HG03575 (cell line): ENCODE measurements around the gene BMPR1B.
"Not testable (repeated sequence)": the region's sequence is repeated elsewhere in the genome, so short reads cannot be mapped to it uniquely, and the experiment has no call there.

ENCODE experiments used
- ATAC-seq: cut with Tn5 transposase; IDR thresholded peaks from one replicate; pipeline ENCODE4 v1.9.1; 2021; ENCODE audit not compliant: unreplicated experiment, insufficient number of reproducible peaks, low FRiP score; ENCODE audit errors: extremely low read depth

Gene BMPR1B

DNA sequence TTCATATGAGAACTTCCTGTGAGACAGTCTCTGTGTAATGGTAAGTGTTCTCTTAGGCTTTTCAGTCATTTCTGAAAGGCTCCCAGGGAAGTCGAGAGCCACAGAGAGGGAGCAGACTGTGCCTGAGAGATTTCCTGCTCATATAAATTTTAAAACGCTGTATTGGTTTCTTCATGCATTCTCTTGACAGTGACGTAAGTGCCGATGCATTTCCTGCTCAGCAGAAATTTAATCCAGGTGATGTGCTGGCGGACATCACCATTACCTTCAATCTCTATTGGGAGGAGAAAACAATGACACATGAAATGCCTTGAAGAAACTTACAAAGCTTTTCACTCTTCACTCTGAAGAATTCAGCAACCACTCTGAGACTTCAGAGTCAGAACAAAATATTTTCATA lies 383.6 kb downstream of the BMPR1B start:
- no peak for ATAC-seq

DNA sequence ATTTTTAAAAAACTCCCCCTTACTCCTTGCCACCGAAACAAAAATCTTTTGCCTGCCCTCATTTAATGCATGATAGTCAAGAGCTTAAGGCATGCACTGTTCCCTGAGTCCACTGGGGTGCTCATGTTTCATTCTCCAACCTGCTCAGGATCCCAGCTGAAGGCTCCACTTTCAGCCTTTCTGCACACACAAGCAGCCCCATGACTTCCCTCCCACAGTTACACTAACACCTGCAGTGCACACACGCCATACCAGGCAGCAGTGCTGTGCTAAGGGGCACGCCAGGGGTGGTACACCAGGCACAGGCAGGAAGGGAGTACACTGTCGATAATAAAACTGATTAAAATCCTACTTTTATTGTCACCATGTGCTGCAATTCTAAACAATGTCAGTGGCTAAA lies 385.2 kb downstream of the BMPR1B start:
- no peak for ATAC-seq

DNA sequence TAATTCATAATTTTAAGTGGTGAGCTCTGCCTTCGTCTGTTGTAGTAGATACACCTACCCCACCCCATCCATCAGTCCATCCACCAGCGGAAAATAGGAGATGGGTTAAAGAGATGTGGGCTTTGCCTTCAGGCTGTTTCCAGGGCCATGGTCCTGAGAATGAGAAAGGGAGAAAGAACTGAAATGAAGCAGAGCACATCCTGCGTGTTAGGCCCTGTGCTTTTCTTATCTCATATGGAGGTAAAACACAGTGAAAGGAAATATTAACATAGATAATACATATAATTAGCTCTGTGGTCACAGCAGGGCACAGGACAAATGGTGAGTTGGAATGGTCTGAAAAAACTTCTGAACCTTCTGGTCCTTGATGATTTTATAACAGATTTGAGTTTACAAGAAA lies 393.5 kb downstream of the BMPR1B start:
- no peak for ATAC-seq

DNA sequence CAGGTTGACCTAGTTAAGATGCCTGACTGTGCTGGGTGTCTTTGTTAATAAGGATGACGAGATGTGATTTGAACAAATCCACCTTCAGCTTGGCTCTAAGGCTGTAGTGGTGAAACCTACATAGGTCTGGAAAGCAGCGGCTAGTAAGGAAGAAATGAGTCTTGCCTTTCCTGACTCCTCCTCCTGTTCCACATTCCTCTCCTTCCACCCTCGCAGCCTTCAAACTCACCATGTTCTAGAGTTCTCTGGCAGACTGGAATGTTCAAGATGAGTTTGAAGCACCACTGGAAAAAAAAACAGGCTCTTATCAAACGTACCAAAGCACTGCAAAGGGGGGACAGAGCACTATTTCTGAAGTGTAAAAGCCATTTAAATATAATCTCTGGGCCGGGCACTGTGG lies 395.4 kb downstream of the BMPR1B start:
- ATAC-seq: no peak

DNA sequence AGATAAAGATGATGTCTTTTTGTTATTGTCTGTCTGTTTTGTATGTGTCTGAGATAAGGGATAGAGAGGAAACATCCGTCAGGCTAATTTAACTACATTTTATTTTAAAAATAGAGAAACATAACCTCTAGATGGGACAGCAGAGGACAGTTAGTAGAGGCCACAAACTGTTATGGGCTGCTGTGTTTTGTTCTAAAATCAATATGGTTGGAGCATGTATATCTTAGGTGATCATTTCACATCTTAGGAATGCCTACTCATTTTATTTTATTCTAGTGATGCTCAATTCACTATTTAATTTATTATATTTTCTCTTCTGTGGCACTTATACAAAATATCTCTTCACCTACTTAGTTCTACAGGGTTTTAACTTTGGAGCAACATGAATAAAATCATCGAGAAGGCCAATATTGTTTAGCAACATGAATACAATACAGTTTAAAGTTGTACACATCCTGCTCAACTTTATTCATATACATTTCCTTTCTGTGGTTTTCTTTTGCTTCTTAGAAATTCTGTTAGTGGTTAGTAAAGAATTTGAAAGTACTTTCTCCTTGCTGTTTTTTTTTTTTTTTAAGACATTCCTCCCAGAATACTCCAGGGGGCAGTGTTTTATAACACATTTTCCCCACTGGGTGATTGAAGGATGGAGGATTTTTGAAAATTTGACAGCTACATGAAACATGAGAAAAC lies 398.1 kb downstream of the BMPR1B start:
- no peak for ATAC-seq

DNA sequence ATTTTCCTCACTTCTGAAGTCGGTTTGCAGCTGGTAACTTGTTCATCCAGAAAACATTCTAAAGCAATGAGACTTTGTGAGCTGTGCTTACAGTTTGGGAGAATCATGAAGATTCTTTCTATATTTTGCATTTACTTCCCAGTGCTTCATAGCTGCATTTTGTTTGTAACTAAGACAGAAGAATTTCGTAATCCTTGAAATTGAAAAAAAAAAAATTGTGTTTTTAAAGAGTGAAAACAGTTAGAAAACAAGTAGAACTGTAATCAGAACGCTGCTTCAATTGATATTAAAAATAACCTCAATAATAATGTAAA lies 398.7 kb downstream of the BMPR1B start:
- ATAC-seq: no peak

DNA sequence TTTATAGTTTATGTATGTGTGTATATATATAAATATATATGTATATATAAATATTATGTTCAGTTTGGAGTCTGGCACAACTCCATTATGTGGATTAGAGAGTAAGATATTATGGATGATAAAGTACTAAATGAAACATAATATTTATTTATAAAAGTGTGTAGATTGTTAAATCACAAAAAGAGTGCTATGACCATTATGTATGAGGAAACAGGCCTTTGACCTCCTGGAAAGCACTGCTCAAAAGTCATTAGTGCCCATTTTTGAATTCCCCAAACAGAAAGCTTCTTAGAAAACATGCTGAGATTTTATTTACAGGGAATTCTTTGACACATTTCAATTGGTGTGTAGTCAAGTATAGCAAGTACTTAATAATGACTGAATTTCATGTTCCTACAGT lies 399.8 kb downstream of the BMPR1B start:
- ATAC-seq: no peak

DNA sequence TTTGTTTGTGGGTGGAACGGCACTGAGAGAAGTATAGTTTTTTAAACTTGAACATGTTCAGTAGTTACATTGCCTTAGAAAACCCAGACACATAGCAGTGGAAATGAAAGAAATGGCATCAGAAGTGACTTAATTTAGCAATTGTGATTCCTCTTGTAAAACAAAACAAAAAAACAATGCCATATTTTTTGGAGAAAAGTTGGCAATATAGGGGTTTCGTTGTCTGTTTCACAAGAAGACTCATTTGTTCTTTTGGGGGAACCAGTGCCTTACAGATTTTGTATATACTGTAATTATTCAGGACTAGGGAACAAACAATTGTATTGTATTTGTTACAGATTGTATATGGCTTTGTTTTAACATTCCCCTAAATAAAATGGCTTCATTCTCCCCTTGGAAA lies 400.3 kb downstream of the BMPR1B start:
- no peak for ATAC-seq

DNA sequence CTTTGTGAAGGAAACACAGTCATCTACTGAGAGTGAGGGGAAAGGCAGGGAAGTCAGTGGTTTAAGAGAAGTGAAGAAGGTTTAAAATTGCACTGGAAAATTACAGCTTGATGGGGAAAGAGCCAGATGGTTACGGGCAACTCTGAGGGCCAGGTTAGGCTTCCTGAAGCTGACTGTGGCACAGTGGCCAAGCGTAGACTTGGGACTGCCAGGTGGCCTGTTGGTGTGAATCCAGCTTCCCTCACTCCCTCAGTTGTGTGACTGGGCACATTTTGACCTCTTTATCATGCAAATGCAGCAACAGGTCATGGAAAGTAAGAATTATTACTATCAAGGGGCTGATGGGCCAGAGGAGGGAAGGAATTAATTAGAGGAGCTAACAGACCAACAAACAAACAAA lies 400.9 kb downstream of the BMPR1B start:
- no peak for ATAC-seq

DNA sequence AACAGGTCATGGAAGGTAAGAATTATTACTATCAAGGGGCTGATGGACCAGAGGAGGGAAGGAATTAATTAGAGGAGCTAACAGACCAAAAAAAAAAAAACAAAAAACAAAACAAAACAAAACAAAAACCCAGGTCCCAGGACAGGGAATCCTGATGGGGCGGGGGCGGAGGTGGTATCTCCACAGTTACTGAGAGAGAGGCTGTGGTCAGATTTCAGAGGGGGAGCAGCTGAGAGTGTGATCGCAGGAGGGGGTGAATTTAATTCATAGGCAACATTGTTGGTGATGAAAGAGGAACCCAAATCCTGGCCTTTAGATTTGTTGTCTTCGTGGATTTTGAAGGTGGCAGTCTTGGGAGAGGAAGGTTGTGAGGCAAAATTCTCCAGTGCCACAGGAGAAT lies 401.6 kb downstream of the BMPR1B start:
- ATAC-seq: no peak

DNA sequence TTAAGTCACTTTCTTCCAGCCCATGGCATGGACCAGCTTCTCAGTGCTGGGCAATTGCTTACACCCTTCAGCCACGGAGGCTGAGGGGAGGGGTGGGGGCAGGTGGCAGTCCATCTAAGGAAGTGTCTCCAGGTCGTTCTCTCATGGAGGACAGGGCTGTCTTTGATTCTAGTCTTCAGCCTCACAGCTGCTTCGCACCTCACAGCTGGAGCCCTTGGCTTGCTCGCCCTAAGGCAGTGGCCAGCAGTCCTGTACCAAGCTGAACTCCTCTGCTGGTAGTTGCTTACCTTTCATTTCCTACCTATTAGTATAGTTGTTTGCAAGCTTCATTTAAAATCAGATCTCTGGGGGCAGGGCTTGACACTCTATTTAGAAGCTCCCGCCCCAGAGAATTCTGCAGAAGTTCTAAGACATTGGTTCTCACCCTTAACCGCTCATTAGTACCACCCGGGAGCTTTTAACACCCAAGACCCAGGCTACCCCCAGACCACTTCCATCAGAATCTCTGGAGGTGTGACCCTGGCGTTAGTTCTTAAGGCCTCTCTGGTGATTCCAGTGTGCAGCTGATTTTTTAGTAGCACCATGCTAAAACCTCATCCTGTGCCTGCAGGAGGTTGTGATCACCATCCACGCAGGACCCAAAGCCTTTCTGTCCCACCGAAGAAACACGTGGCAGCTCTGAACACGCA lies 404.2 kb downstream of the BMPR1B start:
- ATAC-seq: no peak

DNA sequence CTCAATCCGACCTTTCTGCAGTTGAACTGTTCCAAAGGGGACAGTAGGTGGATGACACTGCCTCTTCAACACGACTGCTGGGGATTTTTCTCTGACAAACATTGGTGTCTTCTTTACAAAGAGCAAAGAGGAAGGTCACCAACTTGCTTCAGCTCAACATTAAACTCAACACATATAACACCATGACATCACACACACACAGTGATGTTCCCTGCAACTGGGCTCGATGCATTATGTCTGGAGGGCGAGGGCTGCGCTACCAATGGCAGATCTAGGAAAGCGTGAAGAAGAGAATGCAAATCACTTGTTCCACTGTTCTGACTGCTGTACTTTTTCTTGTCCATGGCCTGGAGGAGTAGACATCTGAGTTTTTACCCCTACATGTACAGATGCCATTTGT lies 405.1 kb downstream of the BMPR1B start:
- ATAC-seq: no peak

DNA sequence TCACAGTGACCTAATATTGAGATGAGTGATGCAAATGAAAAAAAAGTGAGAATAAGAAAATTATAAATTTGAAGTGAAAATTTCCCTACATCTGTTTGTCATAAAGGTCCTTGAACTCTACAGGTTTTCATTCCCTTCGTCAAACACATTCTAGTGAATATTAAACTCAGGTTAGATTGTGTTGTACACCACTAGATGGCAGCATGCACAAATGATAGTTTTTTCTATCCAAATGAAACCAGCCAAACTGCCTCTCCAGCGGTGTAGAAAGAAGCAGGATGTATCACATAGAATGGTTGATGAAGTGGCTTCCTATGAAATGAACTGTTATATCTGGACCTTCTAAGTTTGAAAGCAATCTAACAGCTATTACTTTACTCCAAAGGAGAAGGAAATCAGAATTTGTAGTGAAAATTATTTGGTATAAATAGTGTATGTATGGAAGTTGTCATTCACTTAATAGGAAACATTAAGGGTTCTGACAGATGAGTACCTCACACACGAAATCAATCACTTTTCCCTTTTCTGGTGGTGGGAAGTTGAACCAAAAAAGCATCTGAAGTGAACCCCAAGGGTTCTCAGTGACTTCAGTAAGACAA lies 408.3 kb downstream of the BMPR1B start:
- ATAC-seq: peak; percentile 72

DNA sequence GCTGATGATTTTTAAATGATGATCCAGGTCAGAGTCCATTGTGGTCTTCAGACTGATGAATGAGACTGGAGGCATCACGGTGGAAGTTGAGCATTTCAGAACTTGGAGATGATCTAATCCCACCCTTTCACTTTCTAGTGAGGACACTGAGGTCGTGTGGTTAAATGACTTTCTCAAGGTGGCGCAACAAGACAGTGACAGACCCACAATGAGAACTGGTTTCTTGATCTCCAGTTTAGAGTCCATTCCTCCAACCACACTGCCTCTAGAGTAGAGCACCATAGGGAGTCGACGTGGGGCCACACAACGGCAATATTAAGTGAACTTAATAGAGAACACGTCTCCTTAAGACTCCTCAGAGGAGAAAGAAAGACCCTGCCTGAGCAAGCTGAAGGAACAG lies 410.1 kb downstream of the BMPR1B start:
- no peak for ATAC-seq

DNA sequence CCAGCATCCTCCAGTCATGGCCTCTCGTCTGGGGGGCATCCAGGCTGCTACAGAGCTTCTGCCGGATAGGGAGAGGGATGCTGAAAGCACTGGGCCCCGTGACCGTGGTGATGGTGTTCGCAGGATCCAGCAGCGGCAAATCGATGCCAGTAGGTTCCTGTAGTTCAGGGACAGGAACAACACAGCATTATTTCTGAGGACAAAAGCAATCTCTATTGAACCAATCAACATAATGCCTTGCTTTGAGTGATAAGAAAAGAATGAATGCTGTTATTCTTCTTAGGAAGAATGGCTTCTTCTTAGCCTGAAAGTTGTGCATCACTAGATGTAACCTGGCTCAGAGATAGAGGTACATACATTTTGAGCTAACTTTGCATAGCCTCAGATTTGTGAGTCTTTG lies 412.4 kb downstream of the BMPR1B start:
- ATAC-seq: no peak

DNA sequence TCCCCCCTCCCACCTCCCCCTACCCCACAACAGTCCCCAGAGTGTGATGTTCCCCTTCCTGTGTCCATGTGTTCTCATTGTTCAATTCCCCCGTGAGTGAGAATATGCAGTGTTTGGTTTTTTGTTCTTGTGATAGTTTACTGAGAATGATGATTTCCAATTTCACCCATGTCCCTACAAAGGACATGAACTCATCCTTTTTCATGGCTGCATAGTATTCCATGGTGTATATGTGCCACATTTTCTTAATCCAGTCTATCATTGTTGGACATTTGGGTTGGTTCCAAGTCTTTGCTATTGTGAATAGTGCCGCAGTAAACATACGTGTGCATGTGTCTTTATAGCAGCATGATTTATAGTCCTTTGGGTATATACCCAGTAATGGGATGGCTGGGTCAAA lies 413.6 kb downstream of the BMPR1B start:
- not testable (repeated sequence) for ATAC-seq

DNA sequence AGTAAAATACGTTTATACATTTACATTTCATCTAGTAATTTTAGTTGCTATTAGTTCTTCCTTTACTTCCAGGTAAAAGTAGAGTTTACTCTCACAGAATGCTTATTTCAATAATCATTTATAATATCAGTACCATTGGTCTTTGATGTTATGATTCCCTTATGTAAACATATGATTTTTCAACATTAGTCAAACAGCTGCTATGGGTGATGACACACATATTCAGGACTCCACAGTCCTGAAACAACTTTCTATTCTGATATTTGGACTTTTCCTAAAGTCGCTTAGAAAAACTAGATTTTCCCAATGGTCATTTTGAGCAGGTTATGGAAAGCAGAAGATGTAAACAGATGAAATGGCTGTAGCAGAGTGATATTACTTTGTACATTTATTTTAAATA lies 421.2 kb downstream of the BMPR1B start:
- no peak for ATAC-seq

DNA sequence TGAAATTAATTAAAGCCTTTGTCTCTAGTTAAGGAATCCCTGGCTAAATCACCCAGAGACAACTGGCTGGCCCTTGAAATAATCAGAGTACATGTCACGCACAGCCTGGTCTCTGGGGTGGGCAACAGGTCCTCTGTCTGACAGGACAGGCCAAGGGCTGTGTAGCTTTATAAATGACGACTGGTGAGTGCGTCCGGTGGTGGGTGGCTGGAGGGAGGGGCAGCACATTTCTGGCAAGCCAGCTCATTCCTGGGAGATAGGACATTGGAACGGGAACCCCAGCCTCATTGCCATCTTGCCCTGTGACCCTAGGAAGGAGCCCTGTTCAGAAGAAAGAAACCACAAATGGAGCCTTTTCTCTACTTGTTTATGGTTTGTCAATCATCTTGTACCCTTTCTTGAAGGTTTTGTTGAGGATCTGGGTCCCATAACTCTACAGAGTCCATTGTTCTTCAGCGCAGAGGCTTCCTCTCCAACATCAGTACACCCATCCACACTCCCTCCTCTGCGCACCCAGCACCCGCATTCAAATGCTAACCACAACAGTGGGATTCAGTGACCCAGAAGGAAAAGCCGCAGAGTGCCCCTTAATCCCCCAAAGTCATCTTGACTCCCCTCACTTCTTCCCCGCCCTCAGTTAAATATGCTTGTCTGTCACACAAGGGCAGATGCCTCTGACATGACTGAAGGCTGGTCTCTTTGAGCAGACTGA lies 422.9 kb downstream of the BMPR1B start:
- ATAC-seq: no peak

DNA sequence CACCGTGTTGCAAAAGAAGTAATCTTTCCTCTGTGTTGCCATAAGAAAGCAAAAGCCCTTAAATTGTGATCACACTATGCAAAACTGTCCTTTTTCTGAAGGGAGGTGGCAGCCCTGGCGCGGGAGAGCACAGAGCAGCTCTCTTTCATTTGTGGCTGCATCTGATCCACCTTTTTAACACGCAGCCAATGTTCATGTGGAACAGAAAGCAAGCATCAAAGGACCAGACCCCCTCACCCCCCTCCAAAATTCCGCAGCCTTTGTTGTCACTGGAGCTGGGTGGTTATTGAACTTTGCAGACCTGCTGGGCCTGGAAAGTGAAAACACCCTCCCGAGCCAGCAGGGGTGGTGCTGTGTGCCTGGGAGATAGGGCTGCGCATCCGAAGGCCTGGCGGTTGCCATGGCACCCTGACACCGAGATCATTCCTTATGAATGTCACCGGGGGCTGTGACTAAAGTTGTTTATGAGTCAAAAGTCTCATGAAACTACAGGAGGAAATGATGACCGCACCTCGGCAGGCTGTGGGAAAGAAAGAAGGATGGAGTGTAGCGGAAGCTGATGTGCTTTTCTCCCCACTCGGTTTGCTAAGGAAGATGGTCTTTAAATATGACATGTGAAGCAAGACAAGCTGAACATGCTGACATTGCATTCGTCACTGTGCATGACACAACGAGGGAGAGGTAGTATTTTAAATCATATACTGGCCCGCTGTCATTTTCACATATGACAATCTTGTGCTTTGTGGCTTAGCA lies 423.7 kb downstream of the BMPR1B start:
- no peak for ATAC-seq

DNA sequence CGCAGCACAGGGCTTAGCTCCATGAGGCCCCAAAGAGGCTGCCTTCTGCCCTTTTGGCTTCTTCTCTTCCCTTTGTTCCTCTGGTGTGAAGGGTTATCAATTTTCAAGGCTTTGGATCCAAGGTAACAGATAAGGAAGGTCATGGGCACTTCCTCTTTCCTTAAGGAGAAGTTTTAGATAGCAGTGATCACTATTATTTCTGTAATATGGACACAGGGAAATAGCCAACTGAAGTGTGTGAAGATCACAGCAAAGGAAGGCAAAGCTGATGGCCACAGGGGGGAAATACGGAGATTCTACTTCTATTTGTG lies 424.2 kb downstream of the BMPR1B start:
- ATAC-seq: no peak
